ENCODE measurements around the gene RTL10.
"Not testable (repeated sequence)": the region's sequence is repeated elsewhere in the genome, so short reads cannot be mapped to it uniquely, and the experiment has no call there.

Gene RTL10

GRCh38 chr22:19885841-19886592, 31.3 kb upstream of the RTL10 start:
- CTCF ChIA-PET, result interaction anchor here (1.3 kb wide), 1 partner anchor 155 kb away, joined by 3 read pairs; no protein-coding TSS in a partner anchor
- POLR2A ChIA-PET (ENCODE audit: low non-redundant PET), result no interaction called here
- no peak for DNase-seq (ENCODE audit: low spot score)
- H3K27ac ChIP-seq, result peak overlapping the region; percentile 99
- TF ChIP-seq CTCF (conservative IDR thresholded peaks at IDR 0.05; ENCODE audit: low read depth), result no peak

- ChIA-PET POLR2A (ENCODE audit: low non-redundant PET) (no interaction called here), CTCF (interaction anchor here (0.6 to 1.3 kb wide), 2 partner anchors 10 to 154 kb away, joined by 3 read pairs; no protein-coding TSS in a partner anchor)
- peak overlapping the region; percentile 99 for H3K27ac ChIP-seq
- TF ChIP-seq CTCF (conservative IDR thresholded peaks at IDR 0.05; ENCODE audit: low read depth), result no peak
- no peak for DNase-seq (ENCODE audit: low spot score)
These were observed 30.5 kb upstream of the RTL10 start for GRCh38 chr22:19884954-19885751.

- TF ChIP-seq CTCF (conservative IDR thresholded peaks at IDR 0.05; ENCODE audit: low read depth), result no peak
- ChIA-PET CTCF (interaction anchor here (0.6 to 1.3 kb wide), 2 partner anchors 10 to 154 kb away, joined by 3 read pairs; no protein-coding TSS in a partner anchor), POLR2A (ENCODE audit: low non-redundant PET) (no interaction called here)
- H3K27ac ChIP-seq, result peak overlapping the region; percentile 99
- no peak for DNase-seq (ENCODE audit: low spot score)
These were observed 29.7 kb upstream of the RTL10 start for GRCh38 chr22:19884161-19884953.

GRCh38 chr22:19883446-19883845, 28.8 kb upstream of the RTL10 start:
- POLR2A ChIA-PET (ENCODE audit: low non-redundant PET); CTCF ChIA-PET; DNase-seq (ENCODE audit: low spot score): not testable (repeated sequence)

GRCh38 chr22:19882446-19883381, 28.0 kb upstream of the RTL10 start:
- DNase-seq (ENCODE audit: low spot score), result no peak
- ChIA-PET CTCF (no interaction called here), POLR2A (ENCODE audit: low non-redundant PET) (no interaction called here)
- TF ChIP-seq CTCF (conservative IDR thresholded peaks at IDR 0.05; ENCODE audit: low read depth), result no peak
- H3K27ac ChIP-seq, result peak overlapping the region; percentile 99

More at GRCh38 chr22:19883446-19883845, 28.8 kb upstream of the RTL10 start:
- H3K27ac ChIP-seq, result peak overlapping the region; percentile 99

GRCh38 chr22:19880786-19881569, 26.3 kb upstream of the RTL10 start:
- DNase-seq (ENCODE audit: low spot score), result peak; percentile 90
- CTCF ChIA-PET, result no interaction called here
- POLR2A ChIA-PET (ENCODE audit: low non-redundant PET), result no interaction called here
- no peak for TF ChIP-seq CTCF (conservative IDR thresholded peaks at IDR 0.05; ENCODE audit: low read depth)
- peak overlapping the region; percentile 99 for H3K27ac ChIP-seq
